GM19468 (cell line): ENCODE measurements around the gene ZNF853.
"Not testable (repeated sequence)": the region's sequence is repeated elsewhere in the genome, so short reads cannot be mapped to it uniquely, and the experiment has no call there.

Source experiments
- ATAC-seq: cut with Tn5 transposase; IDR thresholded peaks from one replicate; pipeline ENCODE4 v1.9.1; 2021; ENCODE audit warnings: mild to moderate bottlenecking, moderate library complexity, moderate number of reproducible peaks; ENCODE audit not compliant: unreplicated experiment; ENCODE audit errors: extremely low read depth

Gene ZNF853

GRCh38 chr7:6614953-6615722, at the start of gene ZNF853:
TSS of gene ZNF853 (plus strand) at chr7:6615610. CDS start at chr7:6616175, 565 bp downstream.
- ATAC-seq, result no peak

GRCh38 chr7:6565655-6566054, 49.8 kb upstream of the ZNF853 start:
- ATAC-seq, result no peak

- ATAC-seq, result no peak
Measured at GRCh38 chr7:6567886-6568285, 47.5 kb upstream of the ZNF853 start.

GRCh38 chr7:6571160-6571779, 44.1 kb upstream of the ZNF853 start:
- ATAC-seq, result no peak

GRCh38 chr7:6575281-6576023, 40.0 kb upstream of the ZNF853 start:
- ATAC-seq, result no peak

GRCh38 chr7:6576024-6576866, 39.2 kb upstream of the ZNF853 start:
- no peak for ATAC-seq

- not testable (repeated sequence) for ATAC-seq
Measured at GRCh38 chr7:6576867-6577368, 38.5 kb upstream of the ZNF853 start.

DNA sequence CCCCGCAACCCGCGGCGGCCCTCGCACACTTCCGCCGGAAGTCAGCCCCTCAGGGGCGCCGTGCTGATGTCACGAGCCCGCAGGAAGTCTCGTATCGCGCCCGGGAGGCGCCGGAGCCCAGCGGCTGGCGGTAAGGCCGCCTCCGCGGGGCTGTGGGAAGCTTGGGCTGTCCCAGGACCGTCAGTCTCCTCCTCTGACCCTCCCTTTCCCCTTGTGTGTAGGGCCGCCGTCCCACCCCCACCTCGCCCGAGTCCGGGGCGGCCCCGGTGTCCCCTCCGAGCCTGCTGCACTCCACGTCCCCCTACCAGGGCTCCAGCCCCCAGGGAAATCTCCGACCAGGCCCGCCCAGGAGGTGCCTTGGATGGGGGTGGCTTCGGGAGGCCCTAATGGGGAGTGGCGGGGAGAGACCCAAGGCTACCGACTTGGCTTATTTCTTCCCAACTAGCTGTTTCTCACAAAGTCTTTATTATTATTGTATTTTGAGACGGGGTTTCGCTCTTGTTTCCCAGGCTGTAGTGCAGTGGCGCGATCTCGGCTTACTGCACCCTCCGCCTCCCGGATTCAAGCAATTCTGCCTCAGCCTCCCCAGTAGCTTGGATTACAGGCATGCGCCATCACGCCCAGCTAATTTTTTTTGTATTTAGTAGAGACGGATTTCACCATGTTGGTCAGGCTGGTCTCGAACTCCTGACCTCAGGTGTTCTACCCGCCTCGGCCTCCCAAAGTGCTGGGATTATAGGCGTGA, 37.9 kb upstream of the ZNF853 start, which contains the start of gene ZDHHC4:
Gene ZDHHC4 (plus strand): TSS at position 86 of the 745 bp plus-strand sequence. CDS start 3,108 bp downstream, outside the sequence.
- peak; percentile 99 for ATAC-seq

DNA sequence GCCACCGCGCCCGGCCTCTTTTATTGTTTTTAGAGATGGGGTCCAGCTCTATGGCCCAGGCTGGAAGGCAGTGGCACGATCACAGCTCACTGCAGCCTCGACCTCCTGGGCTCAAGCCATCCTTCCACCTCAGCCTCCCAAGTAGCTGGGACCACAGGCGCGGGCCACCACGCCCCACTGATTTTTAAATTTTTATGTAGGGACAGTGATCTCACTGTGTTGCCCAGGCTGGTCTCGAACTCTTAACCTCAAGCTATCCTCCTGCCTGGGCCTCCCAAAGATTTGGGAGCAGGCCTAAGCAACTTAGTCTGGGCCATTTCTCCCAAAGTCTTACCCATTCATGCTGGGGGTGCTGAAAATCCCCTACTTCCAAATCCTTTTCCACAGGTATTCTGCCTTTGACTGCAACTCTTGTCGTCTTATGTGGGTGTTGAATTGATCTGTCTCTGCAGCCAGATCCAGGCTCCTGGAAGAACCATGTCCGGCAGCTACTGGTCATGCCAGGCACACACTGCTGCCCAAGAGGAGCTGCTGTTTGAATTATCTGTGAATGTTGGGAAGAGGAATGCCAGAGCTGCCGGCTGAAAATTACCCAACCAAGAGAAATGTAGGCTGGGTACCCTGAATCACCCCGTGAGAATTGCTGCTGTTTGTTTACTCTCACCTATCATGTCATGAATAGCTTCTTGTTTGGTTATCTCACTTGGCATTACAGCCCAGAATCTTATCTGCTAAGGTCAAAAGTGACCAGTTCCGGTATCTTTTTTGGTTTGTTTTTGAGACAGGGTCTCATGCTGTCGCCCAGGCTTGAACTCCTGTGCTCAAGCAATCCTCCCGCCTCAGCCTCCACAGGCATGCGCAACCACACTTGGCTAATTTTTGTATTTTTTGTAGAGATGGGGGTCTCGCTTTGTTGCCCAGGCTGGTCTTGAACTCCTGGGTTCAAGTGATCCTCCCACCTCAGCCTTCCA, 37.0 kb upstream of the ZNF853 start:
- ATAC-seq, result no peak

- no peak for ATAC-seq
Measured at GRCh38 chr7:6579446-6579845, 36.0 kb upstream of the ZNF853 start.

- not testable (repeated sequence) for ATAC-seq
Measured at GRCh38 chr7:6585746-6586432, 29.5 kb upstream of the ZNF853 start.

DNA sequence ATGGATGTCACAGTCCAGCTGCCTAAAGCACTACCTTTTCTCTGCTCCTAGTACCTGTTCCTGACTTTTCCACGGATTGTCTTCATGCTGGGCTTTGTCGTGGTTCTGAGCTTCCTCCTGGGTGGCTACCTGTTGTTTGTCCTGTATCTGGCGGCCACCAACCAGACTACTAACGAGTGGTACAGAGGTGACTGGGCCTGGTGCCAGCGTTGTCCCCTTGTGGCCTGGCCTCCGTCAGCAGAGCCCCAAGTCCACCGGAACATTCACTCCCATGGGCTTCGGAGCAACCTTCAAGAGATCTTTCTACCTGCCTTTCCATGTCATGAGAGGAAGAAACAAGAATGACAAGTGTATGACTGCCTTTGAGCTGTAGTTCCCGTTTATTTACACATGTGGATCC, 26.8 kb upstream of the ZNF853 start:
- no peak for ATAC-seq

GRCh38 chr7:6589151-6589828, 26.1 kb upstream of the ZNF853 start:
- no peak for ATAC-seq

GRCh38 chr7:6589829-6590644, 25.4 kb upstream of the ZNF853 start, which contains the start of gene INTS15:
TSS of gene INTS15 (plus strand) at chr7:6590021. CDS start at chr7:6590284, 263 bp downstream.
- ATAC-seq, result peak; percentile 78

DNA sequence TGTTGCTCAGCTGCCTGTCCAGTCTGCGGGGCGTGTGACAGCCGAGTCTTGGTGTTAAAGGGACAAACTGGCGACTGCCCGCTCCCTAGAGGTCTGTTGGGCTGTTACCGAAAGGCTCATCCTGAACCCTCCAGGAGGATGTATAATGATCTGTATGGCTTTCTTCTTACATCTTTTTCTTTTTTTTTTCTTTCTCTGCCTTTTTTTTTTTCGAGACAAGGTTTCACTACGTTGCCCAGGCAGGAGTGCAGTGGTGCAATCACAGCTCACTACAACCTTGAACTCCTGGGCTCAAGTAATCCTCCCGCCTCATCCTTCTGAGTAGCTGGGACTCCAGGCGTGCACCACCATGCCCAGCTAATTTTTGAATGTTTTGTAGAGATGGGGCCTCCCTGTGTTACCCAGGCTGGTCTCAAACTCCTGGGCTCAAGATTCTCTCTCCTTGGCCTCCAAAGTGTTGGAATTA, 24.7 kb upstream of the ZNF853 start:
- ATAC-seq, result no peak

DNA sequence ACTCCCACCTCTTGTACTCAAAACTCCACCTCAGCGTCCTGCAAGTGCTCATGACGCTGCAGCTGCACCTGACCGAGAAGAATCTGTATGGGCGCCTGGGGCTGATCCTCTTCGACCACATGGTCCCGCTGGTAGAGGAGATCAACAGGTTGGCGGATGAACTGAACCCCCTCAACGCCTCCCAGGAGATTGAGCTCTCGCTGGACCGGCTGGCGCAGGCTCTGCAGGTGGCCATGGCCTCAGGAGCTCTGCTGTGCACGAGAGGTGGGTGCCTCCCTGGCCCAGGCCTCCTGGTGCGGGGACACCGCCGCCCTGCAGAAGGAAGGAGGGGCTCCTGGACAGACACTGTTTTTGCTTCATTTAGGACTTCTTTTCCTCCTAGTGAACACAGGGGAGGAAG, 15.3 kb upstream of the ZNF853 start:
- no peak for ATAC-seq
